GM18498 (cell line): ENCODE results near the gene BIRC6.

Experiments used
- ATAC-seq: cut with Tn5 transposase; IDR thresholded peaks from one replicate; pipeline ENCODE4 v1.9.1; 2021; ENCODE audit warnings: mild to moderate bottlenecking, moderate library complexity; ENCODE audit not compliant: unreplicated experiment

BIRC6 gene

GRCh38 chr2:32375228-32375892 is 18.5 kb downstream of the BIRC6 start:
- ATAC-seq, result no peak

GRCh38 chr2:32376756-32377155 is 19.9 kb downstream of the BIRC6 start:
- ATAC-seq, result no peak

- ATAC-seq, result no peak
Observed at GRCh38 chr2:32377928-32378327, 21.1 kb downstream of the BIRC6 start.

- ATAC-seq, result no peak
Observed at GRCh38 chr2:32379352-32379751, 22.5 kb downstream of the BIRC6 start.

GRCh38 chr2:32383858-32384257 is 27.0 kb downstream of the BIRC6 start:
- ATAC-seq, result no peak

GRCh38 chr2:32384529-32384928 is 27.7 kb downstream of the BIRC6 start:
- no peak for ATAC-seq

GRCh38 chr2:32386739-32387138 is 29.9 kb downstream of the BIRC6 start:
- no peak for ATAC-seq

- ATAC-seq, result no peak
Observed at GRCh38 chr2:32399221-32399620, 42.4 kb downstream of the BIRC6 start.

GRCh38 chr2:32402091-32402490 is 45.3 kb downstream of the BIRC6 start:
- ATAC-seq, result no peak

- ATAC-seq, result no peak
Observed at GRCh38 chr2:32403782-32404181, 47.0 kb downstream of the BIRC6 start.

GRCh38 chr2:32404691-32405090 is 47.9 kb downstream of the BIRC6 start:
- no peak for ATAC-seq

GRCh38 chr2:32416519-32416918 is 59.7 kb downstream of the BIRC6 start:
- ATAC-seq, result no peak

GRCh38 chr2:32417659-32418058 is 60.8 kb downstream of the BIRC6 start:
- no peak for ATAC-seq

GRCh38 chr2:32418778-32419177 is 62.0 kb downstream of the BIRC6 start:
- ATAC-seq, result no peak

- ATAC-seq, result no peak
Observed at GRCh38 chr2:32422133-32422532, 65.3 kb downstream of the BIRC6 start.

GRCh38 chr2:32423536-32423935 is 66.7 kb downstream of the BIRC6 start:
- ATAC-seq, result no peak

GRCh38 chr2:32424739-32425138 is 67.9 kb downstream of the BIRC6 start:
- ATAC-seq, result no peak

GRCh38 chr2:32425719-32426141 is 68.9 kb downstream of the BIRC6 start:
- no peak for ATAC-seq

GRCh38 chr2:32427672-32428610 is 71.1 kb downstream of the BIRC6 start:
- ATAC-seq, result no peak

- no peak for ATAC-seq
Observed at GRCh38 chr2:32430804-32431203, 74.0 kb downstream of the BIRC6 start.

- no peak for ATAC-seq
Observed at GRCh38 chr2:32436150-32436549, 79.3 kb downstream of the BIRC6 start.

- ATAC-seq, result no peak
Observed at GRCh38 chr2:32442020-32442467, 85.2 kb downstream of the BIRC6 start.
